ENCODE results near the gene NPAP1.

Gene NPAP1

DNA sequence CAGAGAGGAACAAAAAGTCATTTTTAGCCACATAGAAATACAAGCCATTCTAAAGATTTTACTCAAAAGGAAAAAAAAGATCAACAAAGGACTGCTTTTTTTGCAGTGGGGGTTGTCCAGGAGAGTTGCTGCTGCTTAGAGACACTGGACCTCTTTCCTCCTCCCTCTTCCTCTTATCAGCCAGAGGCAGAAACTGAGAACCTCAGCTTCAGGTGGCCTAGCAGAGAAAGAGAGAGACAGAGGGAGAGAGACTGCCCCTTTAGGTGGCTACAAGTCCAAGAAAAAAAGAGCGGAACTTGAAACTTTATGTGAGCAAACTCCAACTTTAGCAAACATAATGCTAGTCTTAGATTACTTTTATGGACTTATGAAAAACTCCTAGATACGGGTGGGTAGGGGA lies 54.2 kb downstream of the NPAP1 start:
- H3K27ac ChIP-seq, result no peak overlapping the region
- TF ChIP-seq CTCF (conservative IDR thresholded peaks at IDR 0.05) (no peak), ZFX (IDR thresholded peaks at IDR 0.05) (no peak)
